SK-N-SH (cell line): ENCODE data around the gene ABCA7. TPM values are rescaled to one million over a fixed set of nuclear protein-coding genes. Genes with fewer than 3 reads are reported as not detected.

ENCODE experiments used
- CTCF ChIA-PET: fragments of 300-600, 350-600 bp; formaldehyde crosslinking; extraction: SDS; loops from one replicate; lab custom pipeline; 2021; lab: Yijun Ruan, JAX
- POLR2A ChIA-PET: fragments of 350-600 bp; sonication (Branson Sonifier 250); formaldehyde crosslinking; extraction: SDS; loops from one replicate; lab custom pipeline; 2020; ENCODE audit warnings: antibody characterized with exemption, inconsistent platforms; lab: Yijun Ruan, JAX
- DNase-seq: peaks from one replicate; pipeline ENCODE4 v3.0.0; 2012
- H2AFZ ChIP-seq: fragments of 200-600 bp; sonication (generic); 2 replicates; pipeline ENCODE4 v1.8.1; 2016; ENCODE audit warnings: antibody characterized with exemption, mild to moderate bottlenecking, low read depth
- H3F3A ChIP-seq: fragments of 200-600 bp; sonication (generic); replicated peaks from 2 replicates; pipeline ENCODE3; 2016; ENCODE audit warnings: antibody characterized with exemption, mild to moderate bottlenecking; ENCODE audit not compliant: insufficient read depth
- H3K27ac ChIP-seq, 2 experiments: fragments of 200-500 bp in 1 of 2; fragments of 200-600 bp in 1 of 2; sonication (Bioruptor generic) in 1 of 2; sonication (generic), shearing (Covaris generic) in 1 of 2; 2 replicates each; pipeline versions ENCODE4 v1.5.1 to v1.6.1; 2014 to 2016; ENCODE audit warnings: low read depth in 2 of 2, inconsistent platforms in 1 of 2, low read length in 1 of 2, mild to moderate bottlenecking in 1 of 2, mixed read lengths in 1 of 2
- H3K27me3 ChIP-seq: fragments of 200-600 bp; sonication (generic), shearing (Covaris generic); 2 replicates; pipeline ENCODE4 v1.6.1; 2016; ENCODE audit warnings: mixed run types; ENCODE audit not compliant: insufficient read depth
- H3K36me3 ChIP-seq, 2 experiments: fragments of 200-500 bp in 1 of 2; fragments of 200-600 bp in 1 of 2; sonication (Bioruptor generic) in 1 of 2; sonication (generic) in 1 of 2; replicated peaks in 1 of 2; 2 replicates each; pipeline versions ENCODE3 to v1.5.1; 2014 to 2016; ENCODE audit warnings: low read length in 1 of 2, mild to moderate bottlenecking in 1 of 2; ENCODE audit not compliant: insufficient read depth in 2 of 2, control insufficient read depth in 1 of 2
- H3K4me1 ChIP-seq, 2 experiments: fragments of 200-500 bp in 1 of 2; fragments of 200-600 bp in 1 of 2; sonication (Bioruptor generic) in 1 of 2; sonication (generic), shearing (Covaris generic) in 1 of 2; 2 replicates each; pipeline versions ENCODE4 v1.5.1 to v1.6.1; 2014 to 2016; ENCODE audit warnings: low read depth in 1 of 2, low read length in 1 of 2, mixed run types in 1 of 2; ENCODE audit not compliant: insufficient read depth in 2 of 2, control insufficient read depth in 1 of 2
- H3K4me2 ChIP-seq: fragments of 200-600 bp; sonication (generic), shearing (Covaris generic); 2 replicates; pipeline ENCODE4 v1.6.1; 2017; ENCODE audit warnings: mixed run types
- H3K4me3 ChIP-seq, 2 experiments: fragments of 200-500 bp in 1 of 2; fragments of 200-600 bp in 1 of 2; sonication (Bioruptor generic) in 1 of 2; sonication (generic), shearing (Covaris generic) in 1 of 2; 2 replicates each; pipeline versions ENCODE4 v1.5.1 to v1.8.1; 2014 to 2016; ENCODE audit warnings: low read depth in 2 of 2, inconsistent platforms in 1 of 2, low read length in 1 of 2, mild to moderate bottlenecking in 1 of 2, mixed read lengths in 1 of 2, moderate library complexity in 1 of 2
- H3K79me2 ChIP-seq: fragments of 200-600 bp; sonication (generic); 2 replicates; pipeline ENCODE4 v1.8.1; 2017; ENCODE audit warnings: mild to moderate bottlenecking; ENCODE audit not compliant: insufficient read depth
- H3K9ac ChIP-seq: fragments of 200-600 bp; sonication (generic); 2 replicates; pipeline ENCODE4 v1.6.1; 2017; ENCODE audit warnings: mixed run types
- H3K9me2 ChIP-seq: fragments of 200-600 bp; sonication (generic); 2 replicates; pipeline ENCODE4 v1.6.1; 2017; ENCODE audit warnings: mixed run types
- H3K9me3 ChIP-seq: fragments of 200-600 bp; sonication (generic); 2 replicates; pipeline ENCODE4 v1.6.1; 2017; ENCODE audit warnings: mixed run types, mild to moderate bottlenecking, moderate library complexity
- H4K20me1 ChIP-seq: fragments of 200-600 bp; sonication (generic); 2 replicates; pipeline ENCODE4 v1.6.1; 2017; ENCODE audit warnings: mild to moderate bottlenecking, mixed run types; ENCODE audit not compliant: insufficient read depth
- CHD2 ChIP-seq: fragments of 150-350 bp; IDR thresholded peaks from 2 replicates; pipeline ENCODE4 v1.6.1; 2018; ENCODE audit warnings: low read length; ENCODE audit not compliant: partially characterized antibody
- GABPA ChIP-seq: IDR thresholded peaks from 2 replicates; pipeline ENCODE4 v1.4.0; 2012; ENCODE audit warnings: low read depth, mild to moderate bottlenecking
- IRF3 ChIP-seq: fragments of 150-350 bp; IDR thresholded peaks from 2 replicates; pipeline ENCODE4 v1.6.1; 2016; ENCODE audit warnings: mild to moderate bottlenecking, low read depth, low read length
- JUND ChIP-seq: IDR thresholded peaks from 2 replicates; pipeline ENCODE4 v1.4.0; 2012
- MXI1 ChIP-seq: IDR thresholded peaks from 2 replicates; pipeline ENCODE4 v1.6.1; 2012; ENCODE audit warnings: mild to moderate bottlenecking, low read depth, low read length, improper control_type of control experiment
- NFIC ChIP-seq: IDR thresholded peaks from 2 replicates; pipeline ENCODE4 v1.4.0; 2012; ENCODE audit warnings: borderline replicate concordance
- RAD21 ChIP-seq: IDR thresholded peaks from 2 replicates; pipeline ENCODE4 v1.6.1; 2012; ENCODE audit warnings: mild to moderate bottlenecking, low read length
- RCOR1 ChIP-seq: fragments of 150-350 bp; IDR thresholded peaks from 2 replicates; pipeline ENCODE4 v1.6.1; 2017; ENCODE audit warnings: antibody characterized with exemption, low read length
- RXRA ChIP-seq: IDR thresholded peaks from 2 replicates; pipeline ENCODE4 v1.4.0; 2012; ENCODE audit warnings: low read depth, mild to moderate bottlenecking, borderline replicate concordance
- SMC3 ChIP-seq: IDR thresholded peaks from 2 replicates; pipeline ENCODE4 v1.6.1; 2012; ENCODE audit warnings: low read depth, low read length, improper control_type of control experiment
- USF2 ChIP-seq: fragments of 150-350 bp; IDR thresholded peaks from 2 replicates; pipeline ENCODE4 v1.6.1; 2017; ENCODE audit warnings: antibody characterized with exemption, low read length, low read depth, borderline replicate concordance
- WGBS: methylation state at CpG from one replicate; pipeline ENCODE4 v1.1.6; 2017; ENCODE audit warnings: low lambda C conversion rate; 5-methylcytosine and 5-hydroxymethylcytosine counted together
- polyA plus RNA-seq, 3 experiments: library from polyadenylated mRNA; depleted of rRNA; stranded (reverse); fragments of >200 nt; gene quantifications; 2 replicates each; pipeline ENCODE4 v1.2.3, GENCODE V29; 2012
- TF ChIP-seq, protein P1 (sequence below): IDR thresholded peaks from 2 replicates; pipeline ENCODE4 v1.4.0; 2012; ENCODE audit warnings: low read depth, borderline replicate concordance
- TF ChIP-seq, protein P2 (sequence below): IDR thresholded peaks from 2 replicates; pipeline ENCODE4; 2012

Gene ABCA7
- polyA plus RNA-seq, 1 of the 3 experiments (the other 2 are of a cell fraction) = 7.8 TPM

GRCh38 chr19:1062387-1063029, 22.6 kb downstream of the ABCA7 start:
- Histone ChIP-seq H3K27me3 (peaks cover 2% of the 10 kb centered on the region; the same call in 1 of the 2 replicates), H3K4me3 (no peak overlapping the region), H2AFZ (no peak overlapping the region), H3K4me2 (no peak overlapping the region), H3K79me2 (no peaks in the 10 kb centered on the region), H3K4me1 (peaks cover 0 to 18% of the 10 kb centered on the region in 2 experiments; a peak in 1 of 4 replicates), H3F3A (peaks cover 7% of the 10 kb centered on the region), H3K9me2 (no peaks in the 10 kb centered on the region), H3K36me3 (no peaks in the 10 kb centered on the region), H3K27ac (no peak overlapping the region), H3K9ac (no peak overlapping the region), H3K9me3 (peaks cover 3% of the 10 kb centered on the region; the same call in 1 of the 2 replicates), H4K20me1 (no peaks in the 10 kb centered on the region)
- DNase-seq = peak; percentile 59
- no peak for TF ChIP-seq SMC3
- TF ChIP-seq MXI1 = no peak
- TF ChIP-seq NFIC = no peak
- CTCF ChIA-PET = no interaction called here
- WGBS = 86% methylated on average over 17 of the region's 17 CpGs
- POLR2A ChIA-PET = no interaction called here

DNA sequence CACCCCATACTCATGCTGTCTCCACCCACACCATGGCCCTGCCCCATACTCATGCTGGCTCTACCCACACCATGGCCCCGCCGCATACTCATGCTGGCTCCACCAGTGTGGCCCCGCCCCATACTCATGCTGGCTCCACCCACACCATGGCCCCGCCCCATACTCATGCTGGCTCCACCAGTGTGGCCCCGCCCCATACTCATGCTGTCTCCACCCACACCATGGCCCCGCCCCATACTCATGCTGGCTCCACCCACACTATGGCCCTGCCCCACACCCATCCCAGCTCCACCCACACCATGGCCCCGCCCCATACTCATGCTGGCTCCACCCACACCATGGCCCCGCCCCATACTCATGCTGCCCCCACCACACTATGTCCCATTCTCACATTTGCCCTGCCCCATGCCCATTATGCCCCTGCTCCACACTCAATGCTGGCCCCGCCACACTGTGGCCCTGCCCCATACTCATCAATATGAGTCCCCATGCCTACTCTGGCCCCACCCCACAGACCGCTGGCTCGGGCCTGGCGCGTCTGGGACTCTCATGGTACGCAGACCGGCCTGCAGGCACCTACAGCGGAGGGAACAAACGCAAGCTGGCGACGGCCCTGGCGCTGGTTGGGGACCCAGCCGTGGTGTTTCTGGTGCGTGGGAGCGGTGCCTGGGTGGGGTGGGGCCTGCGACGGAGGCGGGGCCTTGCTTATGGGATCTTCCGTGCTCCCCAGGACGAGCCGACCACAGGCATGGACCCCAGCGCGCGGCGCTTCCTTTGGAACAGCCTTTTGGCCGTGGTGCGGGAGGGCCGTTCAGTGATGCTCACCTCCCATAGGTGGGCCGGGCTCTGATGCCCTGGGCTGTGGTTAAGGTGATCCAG, 23.4 kb downstream of the ABCA7 start:
- TF ChIP-seq IRF3 = no peak
- TF ChIP-seq USF2 = no peak
- TF ChIP-seq, protein P1, sequence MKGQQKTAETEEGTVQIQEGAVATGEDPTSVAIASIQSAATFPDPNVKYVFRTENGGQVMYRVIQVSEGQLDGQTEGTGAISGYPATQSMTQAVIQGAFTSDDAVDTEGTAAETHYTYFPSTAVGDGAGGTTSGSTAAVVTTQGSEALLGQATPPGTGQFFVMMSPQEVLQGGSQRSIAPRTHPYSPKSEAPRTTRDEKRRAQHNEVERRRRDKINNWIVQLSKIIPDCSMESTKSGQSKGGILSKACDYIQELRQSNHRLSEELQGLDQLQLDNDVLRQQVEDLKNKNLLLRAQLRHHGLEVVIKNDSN = no peak
- no peak for TF ChIP-seq RAD21
- TF ChIP-seq SMC3 = no peak
- no peak for TF ChIP-seq JUND
- TF ChIP-seq, protein P2, sequence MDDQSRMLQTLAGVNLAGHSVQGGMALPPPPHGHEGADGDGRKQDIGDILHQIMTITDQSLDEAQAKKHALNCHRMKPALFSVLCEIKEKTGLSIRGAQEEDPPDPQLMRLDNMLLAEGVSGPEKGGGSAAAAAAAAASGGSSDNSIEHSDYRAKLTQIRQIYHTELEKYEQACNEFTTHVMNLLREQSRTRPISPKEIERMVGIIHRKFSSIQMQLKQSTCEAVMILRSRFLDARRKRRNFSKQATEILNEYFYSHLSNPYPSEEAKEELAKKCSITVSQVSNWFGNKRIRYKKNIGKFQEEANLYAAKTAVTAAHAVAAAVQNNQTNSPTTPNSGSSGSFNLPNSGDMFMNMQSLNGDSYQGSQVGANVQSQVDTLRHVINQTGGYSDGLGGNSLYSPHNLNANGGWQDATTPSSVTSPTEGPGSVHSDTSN = no peak
- TF ChIP-seq RXRA = no peak
- TF ChIP-seq RCOR1 = no peak
- TF ChIP-seq CHD2 = no peak
- no peak for TF ChIP-seq GABPA
- Histone ChIP-seq H3K27me3 (peaks cover 10% of the 10 kb centered on the region; the same call in 1 of the 2 replicates), H3K4me3 (no peak overlapping the region), H3K9me3 (no peaks in the 10 kb centered on the region), H3K9ac (no peak overlapping the region), H2AFZ (no peak overlapping the region), H3K79me2 (no peaks in the 10 kb centered on the region), H4K20me1 (no peaks in the 10 kb centered on the region), H3K27ac (no peak overlapping the region), H3K4me2 (no peak overlapping the region), H3F3A (peaks cover 7% of the 10 kb centered on the region), H3K36me3 (no peaks in the 10 kb centered on the region), H3K9me2 (no peaks in the 10 kb centered on the region), H3K4me1 (peaks cover 0 to 20% of the 10 kb centered on the region in 2 experiments; a peak in 1 of 4 replicates)
- ChIA-PET CTCF (no interaction called here), POLR2A (no interaction called here)
- WGBS = 85% methylated on average over 27 of the region's 37 CpGs
- peak; percentile 64 for DNase-seq
